ENCODE results near the gene MAML2. TPM values are rescaled to one million over a fixed set of nuclear protein-coding genes. Genes with fewer than 3 reads are reported as not detected.

Gene MAML2
- total and polyA plus RNA-seq, 2 experiments from 2014 or later, result 2.0 to 7.1 TPM

GRCh38 chr11:96322775-96323641 lies 20.0 kb downstream of the MAML2 start:
- Histone ChIP-seq H3K36me3 (ENCODE audit: insufficient read depth) (no peaks in the 10 kb centered on the region), H3K27ac (ENCODE audit: low read depth) (no peak overlapping the region), H3K9me2 (ENCODE audit: insufficient read depth) (peaks cover 13% of the 10 kb centered on the region; the same call in 1 of the 2 replicates), H3K4me1 (ENCODE audit: insufficient read depth) (peaks cover 42% of the 10 kb centered on the region), H2AFZ (no peak overlapping the region), H3K4me2 (no peak overlapping the region), H3K4me3 (no peak overlapping the region), H3F3A (replicated peaks; ENCODE audit: low read depth) (no peaks in the 10 kb centered on the region), H3K27me3 (ENCODE audit: insufficient read depth) (no peaks in the 10 kb centered on the region), H4K20me1 (replicated peaks; ENCODE audit: insufficient read depth) (no peaks in the 10 kb centered on the region), H3K79me2 (replicated peaks; ENCODE audit: insufficient read depth) (peaks cover 57% of the 10 kb centered on the region)
- no peak overlapping the region for H3K4me3 Mint-ChIP-seq
- no peaks in the 10 kb centered on the region for H3K27me3 Mint-ChIP-seq (ENCODE audit: insufficient read depth, low read depth, poor library complexity)
- ATAC-seq (no peak), DNase-seq (ENCODE audit: low spot score) (no peak)
- peaks cover 47% of the 10 kb centered on the region for H3K4me1 Mint-ChIP-seq
- H3K27ac Mint-ChIP-seq, result no peak overlapping the region; the same call in 1 of the 2 replicates
- TF ChIP-seq JUNB (IDR thresholded peaks at IDR 0.05; ENCODE audit: unreplicated experiment) (no peak), EZH2phosphoT487 (IDR thresholded peaks at IDR 0.05; ENCODE audit: unreplicated experiment) (no peak), NANOG (IDR thresholded peaks at IDR 0.05; ENCODE audit: borderline replicate concordance) (no peak), ZNF114 (CRISPR knock-in tag; IDR thresholded peaks at IDR 0.05) (no peak), CTCF (conservative IDR thresholded peaks at IDR 0.05; ENCODE audit: low read depth in 2 of 2) (no peak)
- TF ChIP-seq, protein P1, sequence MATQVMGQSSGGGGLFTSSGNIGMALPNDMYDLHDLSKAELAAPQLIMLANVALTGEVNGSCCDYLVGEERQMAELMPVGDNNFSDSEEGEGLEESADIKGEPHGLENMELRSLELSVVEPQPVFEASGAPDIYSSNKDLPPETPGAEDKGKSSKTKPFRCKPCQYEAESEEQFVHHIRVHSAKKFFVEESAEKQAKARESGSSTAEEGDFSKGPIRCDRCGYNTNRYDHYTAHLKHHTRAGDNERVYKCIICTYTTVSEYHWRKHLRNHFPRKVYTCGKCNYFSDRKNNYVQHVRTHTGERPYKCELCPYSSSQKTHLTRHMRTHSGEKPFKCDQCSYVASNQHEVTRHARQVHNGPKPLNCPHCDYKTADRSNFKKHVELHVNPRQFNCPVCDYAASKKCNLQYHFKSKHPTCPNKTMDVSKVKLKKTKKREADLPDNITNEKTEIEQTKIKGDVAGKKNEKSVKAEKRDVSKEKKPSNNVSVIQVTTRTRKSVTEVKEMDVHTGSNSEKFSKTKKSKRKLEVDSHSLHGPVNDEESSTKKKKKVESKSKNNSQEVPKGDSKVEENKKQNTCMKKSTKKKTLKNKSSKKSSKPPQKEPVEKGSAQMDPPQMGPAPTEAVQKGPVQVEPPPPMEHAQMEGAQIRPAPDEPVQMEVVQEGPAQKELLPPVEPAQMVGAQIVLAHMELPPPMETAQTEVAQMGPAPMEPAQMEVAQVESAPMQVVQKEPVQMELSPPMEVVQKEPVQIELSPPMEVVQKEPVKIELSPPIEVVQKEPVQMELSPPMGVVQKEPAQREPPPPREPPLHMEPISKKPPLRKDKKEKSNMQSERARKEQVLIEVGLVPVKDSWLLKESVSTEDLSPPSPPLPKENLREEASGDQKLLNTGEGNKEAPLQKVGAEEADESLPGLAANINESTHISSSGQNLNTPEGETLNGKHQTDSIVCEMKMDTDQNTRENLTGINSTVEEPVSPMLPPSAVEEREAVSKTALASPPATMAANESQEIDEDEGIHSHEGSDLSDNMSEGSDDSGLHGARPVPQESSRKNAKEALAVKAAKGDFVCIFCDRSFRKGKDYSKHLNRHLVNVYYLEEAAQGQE (IDR thresholded peaks at IDR 0.05; ENCODE audit: unreplicated experiment), result no peak
- TF ChIP-seq, protein P2, sequence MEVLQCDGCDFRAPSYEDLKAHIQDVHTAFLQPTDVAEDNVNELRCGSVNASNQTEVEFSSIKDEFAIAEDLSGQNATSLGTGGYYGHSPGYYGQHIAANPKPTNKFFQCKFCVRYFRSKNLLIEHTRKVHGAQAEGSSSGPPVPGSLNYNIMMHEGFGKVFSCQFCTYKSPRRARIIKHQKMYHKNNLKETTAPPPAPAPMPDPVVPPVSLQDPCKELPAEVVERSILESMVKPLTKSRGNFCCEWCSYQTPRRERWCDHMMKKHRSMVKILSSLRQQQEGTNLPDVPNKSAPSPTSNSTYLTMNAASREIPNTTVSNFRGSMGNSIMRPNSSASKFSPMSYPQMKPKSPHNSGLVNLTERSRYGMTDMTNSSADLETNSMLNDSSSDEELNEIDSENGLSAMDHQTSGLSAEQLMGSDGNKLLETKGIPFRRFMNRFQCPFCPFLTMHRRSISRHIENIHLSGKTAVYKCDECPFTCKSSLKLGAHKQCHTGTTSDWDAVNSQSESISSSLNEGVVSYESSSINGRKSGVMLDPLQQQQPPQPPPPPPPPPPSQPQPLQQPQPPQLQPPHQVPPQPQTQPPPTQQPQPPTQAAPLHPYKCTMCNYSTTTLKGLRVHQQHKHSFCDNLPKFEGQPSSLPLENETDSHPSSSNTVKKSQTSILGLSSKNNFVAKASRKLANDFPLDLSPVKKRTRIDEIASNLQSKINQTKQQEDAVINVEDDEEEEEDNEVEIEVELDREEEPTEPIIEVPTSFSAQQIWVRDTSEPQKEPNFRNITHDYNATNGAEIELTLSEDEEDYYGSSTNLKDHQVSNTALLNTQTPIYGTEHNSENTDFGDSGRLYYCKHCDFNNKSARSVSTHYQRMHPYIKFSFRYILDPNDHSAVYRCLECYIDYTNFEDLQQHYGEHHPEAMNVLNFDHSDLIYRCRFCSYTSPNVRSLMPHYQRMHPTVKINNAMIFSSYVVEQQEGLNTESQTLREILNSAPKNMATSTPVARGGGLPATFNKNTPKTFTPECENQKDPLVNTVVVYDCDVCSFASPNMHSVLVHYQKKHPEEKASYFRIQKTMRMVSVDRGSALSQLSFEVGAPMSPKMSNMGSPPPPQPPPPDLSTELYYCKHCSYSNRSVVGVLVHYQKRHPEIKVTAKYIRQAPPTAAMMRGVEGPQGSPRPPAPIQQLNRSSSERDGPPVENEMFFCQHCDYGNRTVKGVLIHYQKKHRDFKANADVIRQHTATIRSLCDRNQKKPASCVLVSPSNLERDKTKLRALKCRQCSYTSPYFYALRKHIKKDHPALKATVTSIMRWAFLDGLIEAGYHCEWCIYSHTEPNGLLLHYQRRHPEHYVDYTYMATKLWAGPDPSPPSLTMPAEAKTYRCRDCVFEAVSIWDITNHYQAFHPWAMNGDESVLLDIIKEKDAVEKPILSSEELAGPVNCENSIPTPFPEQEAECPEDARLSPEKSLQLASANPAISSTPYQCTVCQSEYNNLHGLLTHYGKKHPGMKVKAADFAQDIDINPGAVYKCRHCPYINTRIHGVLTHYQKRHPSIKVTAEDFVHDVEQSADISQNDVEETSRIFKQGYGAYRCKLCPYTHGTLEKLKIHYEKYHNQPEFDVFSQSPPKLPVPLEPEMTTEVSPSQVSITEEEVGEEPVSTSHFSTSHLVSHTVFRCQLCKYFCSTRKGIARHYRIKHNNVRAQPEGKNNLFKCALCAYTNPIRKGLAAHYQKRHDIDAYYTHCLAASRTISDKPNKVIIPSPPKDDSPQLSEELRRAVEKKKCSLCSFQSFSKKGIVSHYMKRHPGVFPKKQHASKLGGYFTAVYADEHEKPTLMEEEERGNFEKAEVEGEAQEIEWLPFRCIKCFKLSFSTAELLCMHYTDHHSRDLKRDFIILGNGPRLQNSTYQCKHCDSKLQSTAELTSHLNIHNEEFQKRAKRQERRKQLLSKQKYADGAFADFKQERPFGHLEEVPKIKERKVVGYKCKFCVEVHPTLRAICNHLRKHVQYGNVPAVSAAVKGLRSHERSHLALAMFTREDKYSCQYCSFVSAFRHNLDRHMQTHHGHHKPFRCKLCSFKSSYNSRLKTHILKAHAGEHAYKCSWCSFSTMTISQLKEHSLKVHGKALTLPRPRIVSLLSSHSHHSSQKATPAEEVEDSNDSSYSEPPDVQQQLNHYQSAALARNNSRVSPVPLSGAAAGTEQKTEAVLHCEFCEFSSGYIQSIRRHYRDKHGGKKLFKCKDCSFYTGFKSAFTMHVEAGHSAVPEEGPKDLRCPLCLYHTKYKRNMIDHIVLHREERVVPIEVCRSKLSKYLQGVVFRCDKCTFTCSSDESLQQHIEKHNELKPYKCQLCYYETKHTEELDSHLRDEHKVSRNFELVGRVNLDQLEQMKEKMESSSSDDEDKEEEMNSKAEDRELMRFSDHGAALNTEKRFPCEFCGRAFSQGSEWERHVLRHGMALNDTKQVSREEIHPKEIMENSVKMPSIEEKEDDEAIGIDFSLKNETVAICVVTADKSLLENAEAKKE (CRISPR knock-in tag; IDR thresholded peaks at IDR 0.05), result no peak
- no peaks in the 10 kb centered on the region for H3K36me3 Mint-ChIP-seq (ENCODE audit: low read depth)
- no peaks in the 10 kb centered on the region for H3K9me3 Mint-ChIP-seq

All from GM23338 (cell line).